Uterus (tissue), 4 donors: ENCODE results near the gene TRIM45. TPM values are rescaled to one million over a fixed set of nuclear protein-coding genes. Genes with fewer than 3 reads are reported as not detected.

Experiments
- DNase-seq, 2 donors: peaks; one replicate each; pipeline ENCODE4 v3.0.0-alpha.2; 2019 to 2020
- H3K27ac ChIP-seq, 2 donors: fragments of 200-600 bp; sonication (generic); 1 replicate in 1 of 2; 2 replicates in 1 of 2; pipeline ENCODE4 v1.5.1; 2016 to 2018
- H3K27me3 ChIP-seq, 2 donors: fragments of 200-600 bp; sonication (generic); one replicate each; pipeline ENCODE4 v1.5.1; 2018 to 2019; ENCODE audit warnings: control low read depth in 1 of 2
- H3K36me3 ChIP-seq, 2 donors: fragments of 200-600 bp; sonication (generic); one replicate each; pipeline ENCODE4 v1.5.1; 2019; ENCODE audit warnings: control low read depth in 1 of 2
- H3K4me1 ChIP-seq, 2 donors: fragments of 200-600 bp; sonication (generic); one replicate each; pipeline ENCODE4 v1.5.1; 2018 to 2019; ENCODE audit warnings: control low read depth in 1 of 2
- H3K4me3 ChIP-seq, 2 donors: fragments of 200-600 bp; sonication (generic); 1 replicate in 1 of 2; 2 replicates in 1 of 2; pipeline ENCODE4 v1.5.1; 2018 to 2019; ENCODE audit warnings: mild to moderate bottlenecking in 1 of 2
- H3K9me3 ChIP-seq, 2 donors: fragments of 200-600 bp; sonication (generic); one replicate each; pipeline ENCODE4 v1.5.1; 2019; ENCODE audit warnings: control low read depth in 1 of 2
- POLR2A ChIP-seq, 2 donors: fragments of 450-650 bp; IDR thresholded peaks; one replicate each; pipeline ENCODE4 v1.6.1; 2016; ENCODE audit warnings: antibody characterized with exemption in 2 of 2, mild to moderate bottlenecking in 1 of 2, moderate library complexity in 1 of 2
- intact Hi-C: fragments of 100-400 bp; cut with DNase I; formaldehyde crosslinking; loops from one replicate; pipeline ENCODE4 v1.15.1; 2023; ENCODE audit warnings: low total_unique reads
- total RNA-seq, 4 donors: library from RNA; depleted of rRNA in 3 of 4; stranded (reverse); fragments of >200 nt in 3 of 4; gene quantifications; one replicate each; pipeline versions ENCODE4 v1.1.0 to v1.2.4, GENCODE V29; 2014 to 2023
- TF ChIP-seq, protein P1 (sequence below), 4 experiments: fragments of 200-600 bp in 2 of 4; fragments of 450-650 bp in 2 of 4; sonication (generic) in 2 of 4; IDR thresholded peaks; one replicate each; pipeline ENCODE4 v1.5.1; 2016 to 2019; ENCODE audit warnings: antibody characterized with exemption in 4 of 4, mild to moderate bottlenecking in 2 of 4, moderate library complexity in 1 of 4
- donor health status: DM: yes; HTN: yes; CAD: no.

Gene TRIM45
- total RNA-seq, 4 donors from 2014 or later, result 2.6 to 16.7 (median 5.5) TPM

DNA sequence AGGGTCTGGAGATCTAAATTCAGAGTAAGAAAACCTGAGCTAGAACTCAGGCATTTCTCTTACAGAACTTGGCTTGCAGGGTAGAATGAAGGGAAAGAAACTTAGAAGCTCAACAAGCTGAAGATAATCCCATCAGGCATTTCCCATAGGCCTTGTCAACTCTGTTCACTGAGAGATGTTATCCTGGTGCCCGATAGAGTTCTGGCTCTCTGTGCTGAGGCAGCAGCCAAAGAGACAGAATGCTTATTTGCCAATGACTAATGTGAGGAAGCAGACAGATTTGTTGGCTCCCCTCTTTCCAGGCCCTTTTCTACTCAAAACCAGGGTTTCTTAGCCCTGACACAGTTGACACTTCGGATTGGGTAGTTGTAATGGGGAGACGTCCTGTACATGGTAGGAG, 22.3 kb upstream of the TRIM45 start:
- Histone ChIP-seq H3K36me3 (no peaks in the 10 kb centered on the region), H3K4me3 (no peak overlapping the region), H3K4me1 (no peaks in the 10 kb centered on the region), H3K27me3 (no peaks in the 10 kb centered on the region), H3K9me3 (no peaks in the 10 kb centered on the region), H3K27ac (no peak overlapping the region)
- intact Hi-C loops, result no loop called here
- DNase-seq, result no peak
- TF ChIP-seq, protein P1, sequence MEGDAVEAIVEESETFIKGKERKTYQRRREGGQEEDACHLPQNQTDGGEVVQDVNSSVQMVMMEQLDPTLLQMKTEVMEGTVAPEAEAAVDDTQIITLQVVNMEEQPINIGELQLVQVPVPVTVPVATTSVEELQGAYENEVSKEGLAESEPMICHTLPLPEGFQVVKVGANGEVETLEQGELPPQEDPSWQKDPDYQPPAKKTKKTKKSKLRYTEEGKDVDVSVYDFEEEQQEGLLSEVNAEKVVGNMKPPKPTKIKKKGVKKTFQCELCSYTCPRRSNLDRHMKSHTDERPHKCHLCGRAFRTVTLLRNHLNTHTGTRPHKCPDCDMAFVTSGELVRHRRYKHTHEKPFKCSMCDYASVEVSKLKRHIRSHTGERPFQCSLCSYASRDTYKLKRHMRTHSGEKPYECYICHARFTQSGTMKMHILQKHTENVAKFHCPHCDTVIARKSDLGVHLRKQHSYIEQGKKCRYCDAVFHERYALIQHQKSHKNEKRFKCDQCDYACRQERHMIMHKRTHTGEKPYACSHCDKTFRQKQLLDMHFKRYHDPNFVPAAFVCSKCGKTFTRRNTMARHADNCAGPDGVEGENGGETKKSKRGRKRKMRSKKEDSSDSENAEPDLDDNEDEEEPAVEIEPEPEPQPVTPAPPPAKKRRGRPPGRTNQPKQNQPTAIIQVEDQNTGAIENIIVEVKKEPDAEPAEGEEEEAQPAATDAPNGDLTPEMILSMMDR (IDR thresholded peaks at IDR 0.05), result no peak
- TF ChIP-seq POLR2A (IDR thresholded peaks at IDR 0.05), result no peak

DNA sequence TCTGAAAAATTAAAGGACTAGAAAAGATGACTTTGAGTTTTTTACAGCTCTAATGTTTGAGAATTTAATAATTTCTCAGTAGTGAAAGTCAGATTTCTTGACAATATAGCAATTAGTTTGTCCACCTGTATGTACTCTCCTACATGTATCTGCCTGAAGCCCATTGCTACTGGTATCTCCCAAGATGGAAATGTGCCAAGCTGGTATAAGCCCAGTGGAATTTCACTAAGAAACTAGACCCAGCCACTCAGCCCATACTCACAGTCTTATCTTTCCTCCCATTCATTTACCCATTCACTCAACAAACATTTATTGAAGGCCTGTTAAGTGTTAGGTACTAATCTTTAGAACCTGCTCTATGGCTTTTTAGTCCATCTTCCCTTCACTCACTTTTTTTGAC, 21.6 kb upstream of the TRIM45 start:
- DNase-seq, result no peak
- Histone ChIP-seq H3K4me3 (no peak overlapping the region), H3K36me3 (no peaks in the 10 kb centered on the region), H3K27ac (no peak overlapping the region), H3K9me3 (no peaks in the 10 kb centered on the region), H3K4me1 (no peaks in the 10 kb centered on the region), H3K27me3 (no peaks in the 10 kb centered on the region)
- intact Hi-C loops, result no loop called here
- TF ChIP-seq POLR2A (IDR thresholded peaks at IDR 0.05), result no peak
- TF ChIP-seq, protein P1 (IDR thresholded peaks at IDR 0.05), result no peak

DNA sequence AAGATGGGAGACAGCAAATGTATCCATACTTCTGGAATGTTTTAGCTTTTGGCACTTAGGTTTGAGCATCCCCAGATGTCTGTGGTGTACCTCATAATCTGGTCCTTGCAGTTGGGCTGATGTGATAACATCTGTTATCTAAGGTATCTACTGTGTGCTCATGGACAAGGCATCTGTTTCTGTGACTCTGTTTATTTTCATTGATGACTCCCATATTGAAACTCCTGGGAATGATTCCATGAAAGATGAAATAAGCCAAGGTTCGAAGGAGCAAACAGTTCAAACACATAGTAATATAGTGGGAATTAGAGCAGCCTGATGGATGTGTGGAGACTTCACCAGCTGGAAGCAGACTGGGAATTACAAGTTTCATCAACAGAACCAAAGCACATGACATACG, 20.7 kb upstream of the TRIM45 start:
- Histone ChIP-seq H3K36me3 (no peaks in the 10 kb centered on the region), H3K9me3 (no peaks in the 10 kb centered on the region), H3K4me3 (no peak overlapping the region), H3K27me3 (no peaks in the 10 kb centered on the region), H3K4me1 (no peaks in the 10 kb centered on the region), H3K27ac (no peak overlapping the region)
- no peak for DNase-seq
- intact Hi-C loops, result no loop called here
- TF ChIP-seq, protein P1 (IDR thresholded peaks at IDR 0.05), result no peak
- no peak for TF ChIP-seq POLR2A (IDR thresholded peaks at IDR 0.05)

DNA sequence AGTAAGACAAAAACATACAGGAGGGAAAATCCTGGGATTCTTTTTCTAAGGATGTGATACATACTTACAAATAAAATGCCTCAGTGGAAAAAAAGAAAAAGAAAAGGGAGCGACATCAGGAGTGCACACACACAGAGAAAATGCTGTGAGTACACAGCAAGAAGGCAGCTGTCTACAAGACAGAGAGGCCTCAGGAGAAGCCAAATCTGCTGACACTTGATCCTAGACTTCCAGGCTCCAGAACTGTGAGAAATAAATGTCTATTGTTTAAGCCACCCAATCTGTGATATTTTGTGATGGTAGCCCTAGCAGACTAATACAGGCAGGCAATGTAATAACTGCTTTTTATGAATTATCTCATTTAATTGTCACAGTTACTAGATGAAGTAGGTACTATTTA, 17.0 kb upstream of the TRIM45 start:
- no peaks in the 10 kb centered on the region for H3K27me3 ChIP-seq
- TF ChIP-seq POLR2A (IDR thresholded peaks at IDR 0.05), result no peak
- TF ChIP-seq, protein P1 (IDR thresholded peaks at IDR 0.05), result no peak
- H3K4me3 ChIP-seq, result no peak overlapping the region
- no peak for DNase-seq
- H3K36me3 ChIP-seq, result no peaks in the 10 kb centered on the region
- H3K4me1 ChIP-seq, result no peaks in the 10 kb centered on the region
- no peaks in the 10 kb centered on the region for H3K9me3 ChIP-seq
- intact Hi-C loops, result no loop called here
- H3K27ac ChIP-seq, result no peak overlapping the region

DNA sequence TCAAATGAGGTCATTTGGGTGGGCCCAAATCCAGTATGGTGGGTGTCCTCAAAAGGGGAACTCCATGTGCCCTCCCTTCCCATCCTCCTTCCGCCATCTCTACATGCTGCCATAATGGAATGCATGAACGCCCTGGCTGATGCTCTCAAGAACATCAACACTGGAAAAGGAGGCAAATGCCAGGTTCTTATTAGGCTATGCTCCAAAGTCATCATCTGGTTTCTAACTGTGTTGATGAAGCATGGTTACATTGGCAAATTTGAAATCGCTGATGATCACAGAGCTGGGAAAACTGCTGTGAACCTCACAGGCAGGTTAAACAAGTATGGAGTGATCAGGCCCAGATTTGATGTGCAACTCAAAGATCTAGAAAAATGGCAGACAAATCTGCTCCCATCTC, 16.6 kb upstream of the TRIM45 start:
- no peaks in the 10 kb centered on the region for H3K27me3 ChIP-seq
- no peaks in the 10 kb centered on the region for H3K36me3 ChIP-seq
- no peak overlapping the region for H3K4me3 ChIP-seq
- DNase-seq, result no peak
- H3K4me1 ChIP-seq, result no peaks in the 10 kb centered on the region
- no peak overlapping the region for H3K27ac ChIP-seq
- no peaks in the 10 kb centered on the region for H3K9me3 ChIP-seq
- intact Hi-C loops, result no loop called here
- TF ChIP-seq, protein P1 (IDR thresholded peaks at IDR 0.05), result no peak
- TF ChIP-seq POLR2A (IDR thresholded peaks at IDR 0.05), result no peak
